ENCODE results near the gene RO60. TPM values are rescaled to one million over a fixed set of nuclear protein-coding genes. Genes with fewer than 3 reads are reported as not detected.
A peak's percentile ranks its signal among the peaks of the same experiment; 100 is the strongest.

RO60 gene
- total RNA-seq, 1 donor from 2014 or later, result 144 TPM

- no peak overlapping the region for H3K27ac Mint-ChIP-seq (ENCODE audit: unreplicated experiment)
- H3K36me3 Mint-ChIP-seq (ENCODE audit: low read depth, unreplicated experiment), result no peaks in the 10 kb centered on the region
- no peaks in the 10 kb centered on the region for H3K9me3 Mint-ChIP-seq (ENCODE audit: unreplicated experiment)
Measured at GRCh38 chr1:193102662-193103061, 43.2 kb downstream of the RO60 start.

GRCh38 chr1:193103759-193104501 is 44.5 kb downstream of the RO60 start:
- peaks cover 8% of the 10 kb centered on the region for H3K4me1 Mint-ChIP-seq (ENCODE audit: unreplicated experiment)
- DNase-seq (ENCODE audit: low spot score), result no peak
- H3K27me3 Mint-ChIP-seq (ENCODE audit: unreplicated experiment), result peaks cover 4% of the 10 kb centered on the region
- H3K4me3 Mint-ChIP-seq (ENCODE audit: unreplicated experiment), result peak overlapping the region; percentile 94
- no peaks in the 10 kb centered on the region for H3K36me3 Mint-ChIP-seq (ENCODE audit: low read depth, unreplicated experiment)
- peak overlapping the region; percentile 83 for H3K27ac Mint-ChIP-seq (ENCODE audit: unreplicated experiment)
- no peaks in the 10 kb centered on the region for H3K9me3 Mint-ChIP-seq (ENCODE audit: unreplicated experiment)
- TF ChIP-seq CTCF (IDR thresholded peaks at IDR 0.05; ENCODE audit: unreplicated experiment), result no peak

More at GRCh38 chr1:193102662-193103061, 43.2 kb downstream of the RO60 start:
- Mint-ChIP-seq H3K4me3 (ENCODE audit: unreplicated experiment) (no peak overlapping the region), H3K4me1 (ENCODE audit: unreplicated experiment) (peaks cover 8% of the 10 kb centered on the region), H3K27me3 (ENCODE audit: unreplicated experiment) (peaks cover 4% of the 10 kb centered on the region)
- DNase-seq (ENCODE audit: low spot score), result no peak
- no peak for TF ChIP-seq CTCF (IDR thresholded peaks at IDR 0.05; ENCODE audit: unreplicated experiment)

- no peaks in the 10 kb centered on the region for H3K9me3 Mint-ChIP-seq (ENCODE audit: unreplicated experiment)
- peak overlapping the region; percentile 94 for H3K4me3 Mint-ChIP-seq (ENCODE audit: unreplicated experiment)
- no peaks in the 10 kb centered on the region for H3K36me3 Mint-ChIP-seq (ENCODE audit: low read depth, unreplicated experiment)
- H3K27ac Mint-ChIP-seq (ENCODE audit: unreplicated experiment), result no peak overlapping the region
- DNase-seq (ENCODE audit: low spot score), result peak; percentile 41
- TF ChIP-seq CTCF (IDR thresholded peaks at IDR 0.05; ENCODE audit: unreplicated experiment), result no peak
- peaks cover 8% of the 10 kb centered on the region for H3K4me1 Mint-ChIP-seq (ENCODE audit: unreplicated experiment)
- H3K27me3 Mint-ChIP-seq (ENCODE audit: unreplicated experiment), result peaks cover 4% of the 10 kb centered on the region
Measured at GRCh38 chr1:193104502-193104906, 45.1 kb downstream of the RO60 start.

GRCh38 chr1:193104907-193105820 is 45.8 kb downstream of the RO60 start, which contains the start of gene GLRX2:
TSS of gene GLRX2 (minus strand) at chr1:193105414. CDS start at chr1:193105382, 32 bp downstream.
- TF ChIP-seq CTCF (IDR thresholded peaks at IDR 0.05; ENCODE audit: unreplicated experiment), result no peak
- peaks cover 4% of the 10 kb centered on the region for H3K27me3 Mint-ChIP-seq (ENCODE audit: unreplicated experiment)
- H3K9me3 Mint-ChIP-seq (ENCODE audit: unreplicated experiment), result no peaks in the 10 kb centered on the region
- no peak within 1 kb of the TSS for H3K27ac Mint-ChIP-seq (ENCODE audit: unreplicated experiment)
- no peaks in the 10 kb centered on the region for H3K36me3 Mint-ChIP-seq (ENCODE audit: low read depth, unreplicated experiment)
- peaks cover 8% of the 10 kb centered on the region for H3K4me1 Mint-ChIP-seq (ENCODE audit: unreplicated experiment)
- H3K4me3 Mint-ChIP-seq (ENCODE audit: unreplicated experiment), result peak within 1 kb of the TSS; percentile 94
- peak; percentile 84 for DNase-seq (ENCODE audit: low spot score)
